Caco-2 (cell line): ENCODE data around the gene TRMT61A. TPM values are rescaled to one million over a fixed set of nuclear protein-coding genes. Genes with fewer than 3 reads are reported as not detected.

ENCODE experiments used
- BruUV-seq: library from RNA; stranded (reverse); fragments of 400-500 nt; replicated peaks from 2 replicates; lab custom pipeline; 2021; lab: Mats Ljungman, UMichigan
- CTCF ChIA-PET: fragments of 300-600 bp; sonication (Branson Sonifier 250); formaldehyde crosslinking; loops from one replicate; lab custom pipeline; 2022; ENCODE audit warnings: antibody characterized with exemption; lab: Charles Lee
- POLR2A ChIA-PET: fragments of 300-600 bp; sonication (Branson Sonifier 250); formaldehyde crosslinking; loops from one replicate; lab custom pipeline; 2022; ENCODE audit warnings: antibody characterized with exemption; lab: Charles Lee
- DNase-seq, 2 experiments: peaks; one replicate each; pipeline versions ENCODE4 v3.0.0 to v3.0.0-alpha.2; 2020 to 2022
- H3K27me3 ChIP-seq: replicated peaks from 2 replicates; pipeline ENCODE4 v1.6.0; 2011; ENCODE audit warnings: low read length; ENCODE audit not compliant: control insufficient read depth, insufficient read depth
- H3K36me3 ChIP-seq: 2 replicates; pipeline ENCODE4 v1.5.1; 2011; ENCODE audit warnings: low read length; ENCODE audit not compliant: control insufficient read depth, insufficient read depth
- H3K4me1 ChIP-seq: fragments of 250-450 bp; sonication (Bioruptor Pico); 2 replicates; pipeline ENCODE4 v1.5.1; 2020; ENCODE audit warnings: mild to moderate bottlenecking
- H3K4me3 ChIP-seq: 2 replicates; pipeline ENCODE4 v1.5.1; 2011; ENCODE audit warnings: low read depth, mild to moderate bottlenecking, control low read depth, low read length
- H3K9me3 ChIP-seq: fragments of 250-450 bp; sonication (Bioruptor Pico); 2 replicates; pipeline ENCODE4 v1.5.1; 2020; ENCODE audit warnings: mild to moderate bottlenecking, moderate library complexity
- H3K27ac Mint-ChIP-seq: one replicate; pipeline ENCODE4 v1.8.0; 2022; ENCODE audit warnings: mixed read lengths; ENCODE audit not compliant: unreplicated experiment
- H3K27me3 Mint-ChIP-seq: one replicate; pipeline ENCODE4 v1.8.0; 2022; ENCODE audit warnings: mixed read lengths; ENCODE audit not compliant: insufficient read depth, unreplicated experiment
- H3K36me3 Mint-ChIP-seq: one replicate; pipeline ENCODE4 v1.8.0; 2022; ENCODE audit warnings: mild to moderate bottlenecking, mixed read lengths; ENCODE audit not compliant: insufficient read depth, unreplicated experiment
- H3K4me1 Mint-ChIP-seq: one replicate; pipeline ENCODE4 v1.8.0; 2022; ENCODE audit warnings: low read depth, mixed read lengths; ENCODE audit not compliant: unreplicated experiment
- H3K4me3 Mint-ChIP-seq: one replicate; pipeline ENCODE4 v1.8.0; 2022; ENCODE audit warnings: mild to moderate bottlenecking, moderate library complexity, mixed read lengths; ENCODE audit not compliant: unreplicated experiment
- H3K9me3 Mint-ChIP-seq: one replicate; pipeline ENCODE4 v1.8.0; 2022; ENCODE audit warnings: mixed read lengths; ENCODE audit not compliant: unreplicated experiment
- CTCF ChIP-seq, 2 experiments: fragments of 200-600 bp in 1 of 2; IDR thresholded peaks; 1 replicate in 1 of 2; 2 replicates in 1 of 2; pipeline versions ENCODE4 v1.5.1 to v1.8.0; 2011 to 2022; ENCODE audit warnings: antibody characterized with exemption in 1 of 2, control low read depth in 1 of 2, inconsistent platforms in 1 of 2, low read depth in 1 of 2, low read length in 1 of 2, mild to moderate bottlenecking in 1 of 2, moderate library complexity in 1 of 2; ENCODE audit not compliant: insufficient read depth in 1 of 2, severe bottlenecking in 1 of 2, unreplicated experiment in 1 of 2
- intact Hi-C: fragments of 100-400 bp; cut with micrococcal nuclease; formaldehyde crosslinking; loops from one replicate; pipeline ENCODE4 v1.10.0; 2022; ENCODE audit not compliant: unreplicated experiment
- total RNA-seq: library from RNA; stranded (reverse); gene quantifications from 2 replicates; pipeline ENCODE4 v1.2.3, GENCODE V29; 2022

Gene TRMT61A
- total RNA-seq, 1 experiment from 2014 or later, result 22.3 TPM

GRCh38 chr14:103533137-103533998 is 4.4 kb downstream of the TRMT61A start:
- Mint-ChIP-seq H3K27me3 (no peaks in the 10 kb centered on the region), H3K36me3 (peaks cover 17% of the 10 kb centered on the region), H3K9me3 (no peaks in the 10 kb centered on the region), H3K4me3 (no peak overlapping the region), H3K27ac (no peak overlapping the region), H3K4me1 (peaks cover under 1% of the 10 kb centered on the region)
- CTCF ChIA-PET, result no interaction called here
- intact Hi-C loops, result no loop called here
- POLR2A ChIA-PET, result no interaction called here
- Histone ChIP-seq H3K4me1 (peaks cover 7% of the 10 kb centered on the region; the same call in 1 of the 2 replicates), H3K27me3 (no peaks in the 10 kb centered on the region), H3K9me3 (no peaks in the 10 kb centered on the region), H3K4me3 (no peak overlapping the region), H3K36me3 (peaks cover 2% of the 10 kb centered on the region; the same call in 1 of the 2 replicates)
- no TSS peak for BruUV-seq
- no peak for TF ChIP-seq CTCF (IDR thresholded peaks at IDR 0.05; ENCODE audit: insufficient read depth in 1 of 2, low read depth in 1 of 2, low read length in 1 of 2, severe bottlenecking in 1 of 2, unreplicated experiment in 1 of 2)
- no peak for DNase-seq

GRCh38 chr14:103533999-103534575 is 5.1 kb downstream of the TRMT61A start:
- no peaks in the 10 kb centered on the region for H3K9me3 ChIP-seq
- no peaks in the 10 kb centered on the region for H3K4me1 Mint-ChIP-seq
- no peak for TF ChIP-seq CTCF (IDR thresholded peaks at IDR 0.05; ENCODE audit: insufficient read depth in 1 of 2, low read depth in 1 of 2, low read length in 1 of 2, severe bottlenecking in 1 of 2, unreplicated experiment in 1 of 2)
- H3K9me3 Mint-ChIP-seq, result no peaks in the 10 kb centered on the region
- no peak overlapping the region for H3K4me3 ChIP-seq
- ChIA-PET CTCF (no interaction called here), POLR2A (no interaction called here)
- H3K27ac Mint-ChIP-seq, result no peak overlapping the region
- no peaks in the 10 kb centered on the region for H3K27me3 ChIP-seq
- H3K4me3 Mint-ChIP-seq, result no peak overlapping the region
- peaks cover 17% of the 10 kb centered on the region for H3K36me3 Mint-ChIP-seq
- H3K27me3 Mint-ChIP-seq, result no peaks in the 10 kb centered on the region
- H3K4me1 ChIP-seq, result 0 out of 2 replicates have a peak, but pooled peaks cover 7% of the 10 kb centered on the region
- peaks cover 2% of the 10 kb centered on the region; the same call in 1 of the 2 replicates for H3K36me3 ChIP-seq
- intact Hi-C loops, result no loop called here
- BruUV-seq, result no TSS peak
- no peak for DNase-seq

GRCh38 chr14:103534576-103535061 is 5.6 kb downstream of the TRMT61A start:
- H3K9me3 ChIP-seq, result no peaks in the 10 kb centered on the region
- H3K4me1 ChIP-seq, result 0 out of 2 replicates have a peak, but pooled peaks cover 7% of the 10 kb centered on the region
- Mint-ChIP-seq H3K9me3 (no peaks in the 10 kb centered on the region), H3K27me3 (no peaks in the 10 kb centered on the region), H3K36me3 (peaks cover 17% of the 10 kb centered on the region), H3K4me1 (no peaks in the 10 kb centered on the region), H3K4me3 (no peak overlapping the region), H3K27ac (no peak overlapping the region)
- H3K27me3 ChIP-seq, result no peaks in the 10 kb centered on the region
- peaks cover 2% of the 10 kb centered on the region; the same call in 1 of the 2 replicates for H3K36me3 ChIP-seq
- ChIA-PET POLR2A (no interaction called here), CTCF (interaction anchor here (1.2 kb wide), 1 partner anchor 13 kb away, joined by 5 read pairs; no protein-coding TSS in a partner anchor)
- DNase-seq, result no peak
- intact Hi-C loops, result no loop called here
- H3K4me3 ChIP-seq, result no peak overlapping the region
- BruUV-seq, result no TSS peak
- TF ChIP-seq CTCF (IDR thresholded peaks at IDR 0.05; ENCODE audit: insufficient read depth in 1 of 2, low read depth in 1 of 2, low read length in 1 of 2, severe bottlenecking in 1 of 2, unreplicated experiment in 1 of 2), result no peak
